ENCODE results near the gene GRM4.

Gene GRM4

GRCh38 chr6:34075906-34076305 is 70.0 kb downstream of the GRM4 start:
- H3K4me1 Mint-ChIP-seq (ENCODE audit: low read depth), result no peaks in the 10 kb centered on the region
- no peaks in the 10 kb centered on the region for H3K36me3 Mint-ChIP-seq (ENCODE audit: low read depth)
- H3K4me3 Mint-ChIP-seq, result no peak overlapping the region
- H3K9me3 Mint-ChIP-seq, result no peaks in the 10 kb centered on the region
- no peak overlapping the region for H3K27ac Mint-ChIP-seq
- no peaks in the 10 kb centered on the region for H3K27me3 Mint-ChIP-seq

- Mint-ChIP-seq H3K36me3 (ENCODE audit: low read depth) (no peaks in the 10 kb centered on the region), H3K4me3 (no peak overlapping the region)
These were observed 71.7 kb downstream of the GRM4 start for GRCh38 chr6:34074064-34074742.

GRCh38 chr6:34073540-34073939 is 72.3 kb downstream of the GRM4 start:
- no peak overlapping the region for H3K4me3 Mint-ChIP-seq
- no peaks in the 10 kb centered on the region for H3K36me3 Mint-ChIP-seq (ENCODE audit: low read depth)
- H3K27me3 Mint-ChIP-seq, result no peaks in the 10 kb centered on the region
- no peak overlapping the region for H3K27ac Mint-ChIP-seq
- H3K9me3 Mint-ChIP-seq, result no peaks in the 10 kb centered on the region
- H3K4me1 Mint-ChIP-seq (ENCODE audit: low read depth), result no peaks in the 10 kb centered on the region

More at GRCh38 chr6:34074064-34074742, 71.7 kb downstream of the GRM4 start:
- H3K9me3 Mint-ChIP-seq, result no peaks in the 10 kb centered on the region
- no peaks in the 10 kb centered on the region for H3K4me1 Mint-ChIP-seq (ENCODE audit: low read depth)
- no peaks in the 10 kb centered on the region for H3K27me3 Mint-ChIP-seq
- H3K27ac Mint-ChIP-seq, result no peak overlapping the region

- Mint-ChIP-seq H3K4me3 (no peak overlapping the region), H3K36me3 (ENCODE audit: low read depth) (no peaks in the 10 kb centered on the region), H3K27me3 (no peaks in the 10 kb centered on the region), H3K4me1 (ENCODE audit: low read depth) (no peaks in the 10 kb centered on the region), H3K27ac (no peak overlapping the region), H3K9me3 (no peaks in the 10 kb centered on the region)
These were observed 73.2 kb downstream of the GRM4 start for GRCh38 chr6:34072727-34073126.

GRCh38 chr6:34071884-34072379 is 74.0 kb downstream of the GRM4 start:
- Mint-ChIP-seq H3K4me3 (no peak overlapping the region), H3K9me3 (no peaks in the 10 kb centered on the region), H3K27ac (no peak overlapping the region), H3K4me1 (ENCODE audit: low read depth) (no peaks in the 10 kb centered on the region), H3K36me3 (ENCODE audit: low read depth) (no peaks in the 10 kb centered on the region), H3K27me3 (no peaks in the 10 kb centered on the region)

- H3K4me1 Mint-ChIP-seq (ENCODE audit: low read depth), result no peaks in the 10 kb centered on the region
- no peak overlapping the region for H3K27ac Mint-ChIP-seq
- H3K27me3 Mint-ChIP-seq, result no peaks in the 10 kb centered on the region
- no peaks in the 10 kb centered on the region for H3K9me3 Mint-ChIP-seq
- no peaks in the 10 kb centered on the region for H3K36me3 Mint-ChIP-seq (ENCODE audit: low read depth)
- H3K4me3 Mint-ChIP-seq, result no peak overlapping the region
These were observed 74.6 kb downstream of the GRM4 start for GRCh38 chr6:34071136-34071883.

GRCh38 chr6:34070315-34071135 is 75.4 kb downstream of the GRM4 start:
- H3K9me3 Mint-ChIP-seq, result no peaks in the 10 kb centered on the region
- H3K4me3 Mint-ChIP-seq, result no peak overlapping the region
- no peaks in the 10 kb centered on the region for H3K36me3 Mint-ChIP-seq (ENCODE audit: low read depth)
- H3K27ac Mint-ChIP-seq, result no peak overlapping the region
- H3K27me3 Mint-ChIP-seq, result no peaks in the 10 kb centered on the region
- no peaks in the 10 kb centered on the region for H3K4me1 Mint-ChIP-seq (ENCODE audit: low read depth)

- Mint-ChIP-seq H3K9me3 (no peaks in the 10 kb centered on the region), H3K27ac (no peak overlapping the region), H3K4me1 (ENCODE audit: low read depth) (no peaks in the 10 kb centered on the region), H3K36me3 (ENCODE audit: low read depth) (no peaks in the 10 kb centered on the region), H3K27me3 (no peaks in the 10 kb centered on the region), H3K4me3 (no peak overlapping the region)
These were observed 77.3 kb downstream of the GRM4 start for GRCh38 chr6:34068462-34069044.

- no peaks in the 10 kb centered on the region for H3K36me3 Mint-ChIP-seq (ENCODE audit: low read depth)
- no peaks in the 10 kb centered on the region for H3K27me3 Mint-ChIP-seq
- no peak overlapping the region for H3K27ac Mint-ChIP-seq
- H3K4me3 Mint-ChIP-seq, result no peak overlapping the region
- no peaks in the 10 kb centered on the region for H3K9me3 Mint-ChIP-seq
- no peaks in the 10 kb centered on the region for H3K4me1 Mint-ChIP-seq (ENCODE audit: low read depth)
These were observed 78.1 kb downstream of the GRM4 start for GRCh38 chr6:34067814-34068213.

GRCh38 chr6:34066772-34067770 is 78.8 kb downstream of the GRM4 start:
- Mint-ChIP-seq H3K27me3 (no peaks in the 10 kb centered on the region), H3K4me1 (ENCODE audit: low read depth) (no peaks in the 10 kb centered on the region), H3K27ac (no peak overlapping the region), H3K9me3 (no peaks in the 10 kb centered on the region), H3K36me3 (ENCODE audit: low read depth) (no peaks in the 10 kb centered on the region), H3K4me3 (no peak overlapping the region)

- no peaks in the 10 kb centered on the region for H3K36me3 Mint-ChIP-seq (ENCODE audit: low read depth)
- no peak overlapping the region for H3K4me3 Mint-ChIP-seq
- no peaks in the 10 kb centered on the region for H3K27me3 Mint-ChIP-seq
- no peaks in the 10 kb centered on the region for H3K9me3 Mint-ChIP-seq
- no peaks in the 10 kb centered on the region for H3K4me1 Mint-ChIP-seq (ENCODE audit: low read depth)
- H3K27ac Mint-ChIP-seq, result no peak overlapping the region
These were observed 79.7 kb downstream of the GRM4 start for GRCh38 chr6:34066218-34066571.

GRCh38 chr6:34065466-34066217 is 80.2 kb downstream of the GRM4 start:
- Mint-ChIP-seq H3K4me1 (ENCODE audit: low read depth) (no peaks in the 10 kb centered on the region), H3K4me3 (no peak overlapping the region), H3K27me3 (no peaks in the 10 kb centered on the region), H3K9me3 (no peaks in the 10 kb centered on the region), H3K36me3 (ENCODE audit: low read depth) (no peaks in the 10 kb centered on the region), H3K27ac (no peak overlapping the region)

- no peak overlapping the region for H3K27ac Mint-ChIP-seq
- no peak overlapping the region for H3K4me3 Mint-ChIP-seq
- H3K9me3 Mint-ChIP-seq, result no peaks in the 10 kb centered on the region
- H3K36me3 Mint-ChIP-seq (ENCODE audit: low read depth), result no peaks in the 10 kb centered on the region
- no peaks in the 10 kb centered on the region for H3K4me1 Mint-ChIP-seq (ENCODE audit: low read depth)
- no peaks in the 10 kb centered on the region for H3K27me3 Mint-ChIP-seq
These were observed 81.2 kb downstream of the GRM4 start for GRCh38 chr6:34064675-34065074.

Data from stimulated activated naive CD8-positive, alpha-beta T cell treated with anti-CD3 and anti-CD28 coated beads, Interleukin-15, Interleukin-2, amounts not matched to agents 100 ng/mL and 50 ng/mL, for 24 hours (primary cell).